Neural progenitor cell (in vitro differentiated cells): ENCODE measurements around the gene R3HDM2.

Source experiments
- EZH2 ChIP-seq: fragments of 200-600 bp; sonication (generic); IDR thresholded peaks from 2 replicates; pipeline ENCODE4 v1.6.1; 2017; ENCODE audit warnings: antibody characterized with exemption, mild to moderate bottlenecking, moderate library complexity
- EZH2phosphoT487 ChIP-seq: fragments of 200-600 bp; sonication (generic); IDR thresholded peaks from 2 replicates; pipeline ENCODE4 v1.6.1; 2017; ENCODE audit warnings: antibody characterized with exemption
- TF ChIP-seq, protein P1 (sequence below): fragments of 200-600 bp; sonication (generic); IDR thresholded peaks from 2 replicates; pipeline ENCODE4 v1.5.1; 2017; ENCODE audit warnings: antibody characterized with exemption, mild to moderate bottlenecking

- TF ChIP-seq, protein P1, sequence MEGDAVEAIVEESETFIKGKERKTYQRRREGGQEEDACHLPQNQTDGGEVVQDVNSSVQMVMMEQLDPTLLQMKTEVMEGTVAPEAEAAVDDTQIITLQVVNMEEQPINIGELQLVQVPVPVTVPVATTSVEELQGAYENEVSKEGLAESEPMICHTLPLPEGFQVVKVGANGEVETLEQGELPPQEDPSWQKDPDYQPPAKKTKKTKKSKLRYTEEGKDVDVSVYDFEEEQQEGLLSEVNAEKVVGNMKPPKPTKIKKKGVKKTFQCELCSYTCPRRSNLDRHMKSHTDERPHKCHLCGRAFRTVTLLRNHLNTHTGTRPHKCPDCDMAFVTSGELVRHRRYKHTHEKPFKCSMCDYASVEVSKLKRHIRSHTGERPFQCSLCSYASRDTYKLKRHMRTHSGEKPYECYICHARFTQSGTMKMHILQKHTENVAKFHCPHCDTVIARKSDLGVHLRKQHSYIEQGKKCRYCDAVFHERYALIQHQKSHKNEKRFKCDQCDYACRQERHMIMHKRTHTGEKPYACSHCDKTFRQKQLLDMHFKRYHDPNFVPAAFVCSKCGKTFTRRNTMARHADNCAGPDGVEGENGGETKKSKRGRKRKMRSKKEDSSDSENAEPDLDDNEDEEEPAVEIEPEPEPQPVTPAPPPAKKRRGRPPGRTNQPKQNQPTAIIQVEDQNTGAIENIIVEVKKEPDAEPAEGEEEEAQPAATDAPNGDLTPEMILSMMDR: peak; percentile 55
- no peak for TF ChIP-seq EZH2
- TF ChIP-seq EZH2phosphoT487: no peak
Measured at GRCh38 chr12:57276935-57277563, 153.8 kb downstream of the R3HDM2 start.
